ENCODE data around the gene POFUT1. TPM values are rescaled to one million over a fixed set of nuclear protein-coding genes. Genes with fewer than 3 reads are reported as not detected.
"Not testable (repeated sequence)": the region's sequence is repeated elsewhere in the genome, so short reads cannot be mapped to it uniquely, and the experiment has no call there.

Gene POFUT1
- total RNA-seq, 2 experiments from 2014 or later, result 26.5 to 27.1 TPM

- Mint-ChIP-seq H3K27ac (no peak overlapping the region), H3K36me3 (ENCODE audit: low read depth) (peaks cover 47% of the 10 kb centered on the region), H3K9me3 (no peaks in the 10 kb centered on the region), H3K4me1 (peaks cover 29% of the 10 kb centered on the region), H3K27me3 (no peaks in the 10 kb centered on the region), H3K4me3 (no peak overlapping the region)
- no peak for DNase-seq
- ChIA-PET POLR2A (no interaction called here), CTCF (interaction anchor here (1.7 kb wide), 1 partner anchor 205 kb away, joined by 3 read pairs; no protein-coding TSS in a partner anchor)
Measured at GRCh38 chr20:32236048-32236533, 28.4 kb downstream of the POFUT1 start.

GRCh38 chr20:32236819-32237218 is 29.1 kb downstream of the POFUT1 start:
- H3K36me3 Mint-ChIP-seq (ENCODE audit: low read depth), result peaks cover 42% of the 10 kb centered on the region
- peaks cover 23% of the 10 kb centered on the region for H3K4me1 Mint-ChIP-seq
- no peak for DNase-seq
- no peak overlapping the region for H3K4me3 Mint-ChIP-seq
- H3K27ac Mint-ChIP-seq, result no peak overlapping the region
- ChIA-PET POLR2A (no interaction called here), CTCF (interaction anchor here (0.6 to 1.7 kb wide), 2 partner anchors 123 to 205 kb away, joined by 3 read pairs; no protein-coding TSS in a partner anchor)
- H3K9me3 Mint-ChIP-seq, result no peaks in the 10 kb centered on the region
- no peaks in the 10 kb centered on the region for H3K27me3 Mint-ChIP-seq

- Mint-ChIP-seq H3K36me3 (ENCODE audit: low read depth) (peaks cover 36% of the 10 kb centered on the region), H3K9me3 (no peaks in the 10 kb centered on the region), H3K4me1 (peaks cover 17% of the 10 kb centered on the region), H3K27me3 (no peaks in the 10 kb centered on the region), H3K27ac (peak overlapping the region; percentile 0), H3K4me3 (no peak overlapping the region)
- ChIA-PET CTCF (interaction anchor here (0.6 to 1.7 kb wide), 2 partner anchors 123 to 206 kb away, joined by 3 read pairs; no protein-coding TSS in a partner anchor), POLR2A (no interaction called here)
- DNase-seq, result no peak
Measured at GRCh38 chr20:32237419-32237818, 29.7 kb downstream of the POFUT1 start.

GRCh38 chr20:32238483-32239425 is 31.1 kb downstream of the POFUT1 start:
- ChIA-PET POLR2A (no interaction called here), CTCF (no interaction called here)
- H3K36me3 Mint-ChIP-seq (ENCODE audit: low read depth), result peaks cover 23% of the 10 kb centered on the region
- H3K4me1 Mint-ChIP-seq, result peaks cover 4% of the 10 kb centered on the region
- DNase-seq, result no peak
- H3K27me3 Mint-ChIP-seq, result no peaks in the 10 kb centered on the region
- H3K9me3 Mint-ChIP-seq, result no peaks in the 10 kb centered on the region
- no peak overlapping the region for H3K27ac Mint-ChIP-seq
- H3K4me3 Mint-ChIP-seq, result no peak overlapping the region

GRCh38 chr20:32240205-32240604 is 32.5 kb downstream of the POFUT1 start:
- no peak overlapping the region for H3K4me3 Mint-ChIP-seq

GRCh38 chr20:32241807-32242206 is 34.1 kb downstream of the POFUT1 start:
- Mint-ChIP-seq H3K9me3 (no peaks in the 10 kb centered on the region), H3K36me3 (ENCODE audit: low read depth) (peaks cover 4% of the 10 kb centered on the region), H3K27me3 (no peaks in the 10 kb centered on the region), H3K4me3 (no peak overlapping the region), H3K27ac (no peak overlapping the region), H3K4me1 (peaks cover 6% of the 10 kb centered on the region)
- no peak for DNase-seq
- CTCF ChIA-PET, result interaction anchor here (1.3 kb wide), 1 partner anchor 10 kb away, joined by 4 read pairs; no protein-coding TSS in a partner anchor
- POLR2A ChIA-PET, result no interaction called here

More at GRCh38 chr20:32240205-32240604, 32.5 kb downstream of the POFUT1 start:
- Mint-ChIP-seq H3K27ac (no peak overlapping the region), H3K4me1 (peaks cover 3% of the 10 kb centered on the region), H3K9me3 (no peaks in the 10 kb centered on the region), H3K27me3 (no peaks in the 10 kb centered on the region), H3K36me3 (ENCODE audit: low read depth) (peaks cover 14% of the 10 kb centered on the region)
- no peak for DNase-seq
- POLR2A ChIA-PET, result no interaction called here
- CTCF ChIA-PET, result interaction anchor here (1.0 kb wide), 1 partner anchor 17 kb away, joined by 5 read pairs; no protein-coding TSS in a partner anchor

- H3K36me3 Mint-ChIP-seq (ENCODE audit: low read depth), result no peaks in the 10 kb centered on the region
- ChIA-PET CTCF (interaction anchor here (0.8 to 1.6 kb wide), 2 partner anchors 12 to 26 kb away, joined by 3 to 5 read pairs; no protein-coding TSS in a partner anchor), POLR2A (interaction anchor here (0.7 kb wide), 1 partner anchor 11 kb away, joined by 3 read pairs; no protein-coding TSS in a partner anchor)
- no peak overlapping the region for H3K4me3 Mint-ChIP-seq
- H3K27me3 Mint-ChIP-seq, result no peaks in the 10 kb centered on the region
- DNase-seq, result no peak
- peaks cover 10% of the 10 kb centered on the region for H3K4me1 Mint-ChIP-seq
- H3K27ac Mint-ChIP-seq, result no peak overlapping the region
- H3K9me3 Mint-ChIP-seq, result no peaks in the 10 kb centered on the region
Measured at GRCh38 chr20:32244150-32244823, 36.6 kb downstream of the POFUT1 start.

GRCh38 chr20:32244959-32245358 is 37.3 kb downstream of the POFUT1 start:
- Mint-ChIP-seq H3K27ac (no peak overlapping the region), H3K36me3 (ENCODE audit: low read depth) (no peaks in the 10 kb centered on the region), H3K4me1 (peaks cover 17% of the 10 kb centered on the region), H3K27me3 (no peaks in the 10 kb centered on the region), H3K9me3 (no peaks in the 10 kb centered on the region), H3K4me3 (no peak overlapping the region)
- ChIA-PET CTCF (interaction anchor here (1.6 kb wide), 1 partner anchor 27 kb away, joined by 5 read pairs; no protein-coding TSS in a partner anchor), POLR2A (no interaction called here)
- no peak for DNase-seq

GRCh38 chr20:32246208-32246607 is 38.5 kb downstream of the POFUT1 start:
- H3K4me3 Mint-ChIP-seq; H3K27me3 Mint-ChIP-seq; DNase-seq; H3K9me3 Mint-ChIP-seq; POLR2A ChIA-PET; H3K36me3 Mint-ChIP-seq (ENCODE audit: low read depth): not testable (repeated sequence)
- peak overlapping the region; percentile 0 for H3K27ac Mint-ChIP-seq
- H3K4me1 Mint-ChIP-seq, result peaks cover 17% of the 10 kb centered on the region
- CTCF ChIA-PET, result interaction anchor here (1.6 kb wide), 1 partner anchor 28 kb away, joined by 5 read pairs; no protein-coding TSS in a partner anchor

- no peak overlapping the region for H3K4me3 Mint-ChIP-seq
- H3K36me3 Mint-ChIP-seq (ENCODE audit: low read depth), result peaks cover 2% of the 10 kb centered on the region
- peaks cover 33% of the 10 kb centered on the region for H3K4me1 Mint-ChIP-seq
- ChIA-PET POLR2A (interaction anchor here (0.7 kb wide), 1 partner anchor 32 kb away, joined by 7 read pairs; no protein-coding TSS in a partner anchor), CTCF (no interaction called here)
- H3K9me3 Mint-ChIP-seq, result peaks cover 2% of the 10 kb centered on the region
- H3K27ac Mint-ChIP-seq, result peak overlapping the region; percentile 25
- no peak for DNase-seq
- H3K27me3 Mint-ChIP-seq, result no peaks in the 10 kb centered on the region
Measured at GRCh38 chr20:32248043-32248442, 40.4 kb downstream of the POFUT1 start.

GRCh38 chr20:32249030-32249738 is 41.5 kb downstream of the POFUT1 start:
- Mint-ChIP-seq H3K36me3 (ENCODE audit: low read depth) (peaks cover 5% of the 10 kb centered on the region), H3K9me3 (peaks cover 6% of the 10 kb centered on the region), H3K4me3 (peak overlapping the region; percentile 49), H3K4me1 (peaks cover 37% of the 10 kb centered on the region), H3K27ac (peak overlapping the region; percentile 88), H3K27me3 (no peaks in the 10 kb centered on the region)
- ChIA-PET POLR2A (interaction anchor here (0.6 kb wide), 1 partner anchor 45 kb away, joined by 3 read pairs; no protein-coding TSS in a partner anchor), CTCF (interaction anchor here (0.6 to 1.9 kb wide), 2 partner anchors 36 to 102 kb away, joined by 3 to 4 read pairs; no protein-coding TSS in a partner anchor)
- DNase-seq, result peak; percentile 72

- Mint-ChIP-seq H3K9me3 (peaks cover 6% of the 10 kb centered on the region), H3K4me3 (no peak overlapping the region), H3K27me3 (no peaks in the 10 kb centered on the region), H3K4me1 (peaks cover 35% of the 10 kb centered on the region), H3K36me3 (ENCODE audit: low read depth) (peaks cover 5% of the 10 kb centered on the region), H3K27ac (peak overlapping the region; percentile 72)
- ChIA-PET CTCF (interaction anchor here (0.7 to 1.5 kb wide), 3 partner anchors 17 to 323 kb away, joined by 3 to 5 read pairs (median 3); no protein-coding TSS in a partner anchor), POLR2A (no interaction called here)
- no peak for DNase-seq
Measured at GRCh38 chr20:32251470-32251869, 43.8 kb downstream of the POFUT1 start.
